T-helper 22 cell (primary cell): ENCODE results near the gene MAGI2.

Experiments
- DNase-seq: peaks from one replicate; pipeline ENCODE4 v3.0.0-alpha.2; 2020; ENCODE audit warnings: low read depth

MAGI2 gene

GRCh38 chr7:78912781-78913180 lies 540.7 kb downstream of the MAGI2 start:
- no peak for DNase-seq

GRCh38 chr7:78906735-78907134 lies 546.7 kb downstream of the MAGI2 start:
- DNase-seq: no peak

- DNase-seq: no peak
Measured at GRCh38 chr7:78905436-78905835, 548.0 kb downstream of the MAGI2 start.

GRCh38 chr7:78904983-78905382 lies 548.5 kb downstream of the MAGI2 start:
- no peak for DNase-seq

- DNase-seq: no peak
Measured at GRCh38 chr7:78901566-78901965, 551.9 kb downstream of the MAGI2 start.

GRCh38 chr7:78900806-78901205 lies 552.7 kb downstream of the MAGI2 start:
- no peak for DNase-seq

GRCh38 chr7:78895393-78895792 lies 558.1 kb downstream of the MAGI2 start:
- no peak for DNase-seq

GRCh38 chr7:78879206-78879605 lies 574.3 kb downstream of the MAGI2 start:
- no peak for DNase-seq

GRCh38 chr7:78873117-78873516 lies 580.4 kb downstream of the MAGI2 start:
- no peak for DNase-seq

GRCh38 chr7:78864339-78864738 lies 589.1 kb downstream of the MAGI2 start:
- DNase-seq: no peak

- DNase-seq: no peak
Measured at GRCh38 chr7:78863281-78863680, 590.2 kb downstream of the MAGI2 start.

- DNase-seq: no peak
Measured at GRCh38 chr7:78862411-78862900, 591.0 kb downstream of the MAGI2 start.

GRCh38 chr7:78852951-78853350 lies 600.5 kb downstream of the MAGI2 start:
- DNase-seq: no peak

- DNase-seq: no peak
Measured at GRCh38 chr7:78850093-78850740, 603.2 kb downstream of the MAGI2 start.

- no peak for DNase-seq
Measured at GRCh38 chr7:78845155-78845554, 608.3 kb downstream of the MAGI2 start.

- DNase-seq: no peak
Measured at GRCh38 chr7:78842068-78842467, 611.4 kb downstream of the MAGI2 start.

- DNase-seq: no peak
Measured at GRCh38 chr7:78835897-78836296, 617.6 kb downstream of the MAGI2 start.

- no peak for DNase-seq
Measured at GRCh38 chr7:78828317-78828716, 625.1 kb downstream of the MAGI2 start.

- no peak for DNase-seq
Measured at GRCh38 chr7:78803501-78804127, 649.9 kb downstream of the MAGI2 start.

GRCh38 chr7:78794101-78794500 lies 659.4 kb downstream of the MAGI2 start:
- no peak for DNase-seq

GRCh38 chr7:78792624-78793023 lies 660.8 kb downstream of the MAGI2 start:
- no peak for DNase-seq

- DNase-seq: no peak
Measured at GRCh38 chr7:78792006-78792405, 661.5 kb downstream of the MAGI2 start.

GRCh38 chr7:78788464-78788863 lies 665.0 kb downstream of the MAGI2 start:
- no peak for DNase-seq

- DNase-seq: no peak
Measured at GRCh38 chr7:78787854-78788253, 665.6 kb downstream of the MAGI2 start.
